GM04503 (cell line): ENCODE measurements around the gene ITGA11.
"Not testable (repeated sequence)": the region's sequence is repeated elsewhere in the genome, so short reads cannot be mapped to it uniquely, and the experiment has no call there.

ENCODE experiments used
- DNase-seq: peaks from one replicate; pipeline ENCODE4 v3.0.0-alpha.2; 2012; ENCODE audit warnings: low read depth

Gene ITGA11

GRCh38 chr15:68411343-68411675 is 20.7 kb downstream of the ITGA11 start:
- no peak for DNase-seq

GRCh38 chr15:68410466-68411342 is 21.3 kb downstream of the ITGA11 start:
- DNase-seq, result no peak

- no peak for DNase-seq
These were observed 22.1 kb downstream of the ITGA11 start for GRCh38 chr15:68409736-68410370.

GRCh38 chr15:68408971-68409370 is 23.0 kb downstream of the ITGA11 start:
- DNase-seq, result no peak

GRCh38 chr15:68407886-68408881 is 23.8 kb downstream of the ITGA11 start:
- no peak for DNase-seq

GRCh38 chr15:68407141-68407885 is 24.6 kb downstream of the ITGA11 start:
- DNase-seq, result no peak

- no peak for DNase-seq
These were observed 26.3 kb downstream of the ITGA11 start for GRCh38 chr15:68405378-68406250.

GRCh38 chr15:68404056-68404798 is 27.7 kb downstream of the ITGA11 start:
- no peak for DNase-seq

- DNase-seq, result no peak
These were observed 28.6 kb downstream of the ITGA11 start for GRCh38 chr15:68403161-68403941.

GRCh38 chr15:68402432-68403160 is 29.4 kb downstream of the ITGA11 start:
- no peak for DNase-seq

- no peak for DNase-seq
These were observed 30.2 kb downstream of the ITGA11 start for GRCh38 chr15:68401496-68402431.

GRCh38 chr15:68400066-68400456 is 31.9 kb downstream of the ITGA11 start:
- DNase-seq, result no peak

GRCh38 chr15:68399096-68400065 is 32.6 kb downstream of the ITGA11 start:
- DNase-seq, result no peak

- not testable (repeated sequence) for DNase-seq
These were observed 34.0 kb downstream of the ITGA11 start for GRCh38 chr15:68397999-68398398.

- no peak for DNase-seq
These were observed 35.9 kb downstream of the ITGA11 start for GRCh38 chr15:68396068-68396467.

- DNase-seq, result no peak
These were observed 40.8 kb downstream of the ITGA11 start for GRCh38 chr15:68391121-68391520.
